GM18873 (cell line): ENCODE results near the gene NME3.

Source experiments
- ATAC-seq: cut with Tn5 transposase; IDR thresholded peaks from one replicate; pipeline ENCODE4 v1.9.1; 2021; ENCODE audit warnings: mild to moderate bottlenecking, moderate library complexity, moderate number of reproducible peaks; ENCODE audit not compliant: unreplicated experiment, low FRiP score

NME3 gene

DNA sequence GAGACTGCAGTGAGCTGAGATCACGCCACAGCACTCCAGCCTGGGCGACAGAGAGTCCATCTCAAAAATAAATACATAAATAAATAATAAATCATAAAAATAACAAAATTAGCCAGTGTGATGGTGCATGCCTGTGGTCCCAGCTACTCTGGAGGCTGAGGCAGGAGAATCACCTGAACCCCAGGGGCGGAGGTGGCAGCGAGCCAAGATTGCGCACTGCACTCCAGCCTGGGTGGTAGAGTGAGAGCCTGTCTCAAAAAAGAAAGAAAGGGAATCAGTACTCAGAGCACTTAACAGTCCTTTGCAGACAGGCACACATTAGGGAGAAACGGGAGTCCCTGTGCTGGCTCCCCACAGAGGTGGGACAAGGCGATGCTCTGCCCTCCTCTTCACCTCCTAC is 40.3 kb downstream of the NME3 start:
- no peak for ATAC-seq

DNA sequence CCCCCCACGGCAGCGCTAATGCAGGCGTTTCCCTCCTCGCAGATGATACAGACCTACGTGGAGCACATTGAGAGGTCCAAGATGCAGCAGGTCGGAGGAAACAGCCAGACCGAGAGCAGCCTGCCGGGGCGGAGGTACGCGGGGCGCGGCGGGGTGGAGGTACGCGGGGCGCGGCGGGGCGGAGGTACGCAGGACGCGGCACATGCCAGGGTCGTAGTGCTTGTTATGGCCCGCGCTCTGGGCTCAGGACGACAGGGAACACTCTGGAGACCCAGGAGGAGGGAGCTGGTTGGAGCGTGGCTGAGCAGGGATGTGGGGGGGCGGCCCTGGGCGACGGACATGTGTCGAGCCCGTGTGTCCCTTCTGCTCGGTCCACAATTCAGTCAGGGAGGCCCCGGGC is 41.9 kb downstream of the NME3 start:
- no peak for ATAC-seq

DNA sequence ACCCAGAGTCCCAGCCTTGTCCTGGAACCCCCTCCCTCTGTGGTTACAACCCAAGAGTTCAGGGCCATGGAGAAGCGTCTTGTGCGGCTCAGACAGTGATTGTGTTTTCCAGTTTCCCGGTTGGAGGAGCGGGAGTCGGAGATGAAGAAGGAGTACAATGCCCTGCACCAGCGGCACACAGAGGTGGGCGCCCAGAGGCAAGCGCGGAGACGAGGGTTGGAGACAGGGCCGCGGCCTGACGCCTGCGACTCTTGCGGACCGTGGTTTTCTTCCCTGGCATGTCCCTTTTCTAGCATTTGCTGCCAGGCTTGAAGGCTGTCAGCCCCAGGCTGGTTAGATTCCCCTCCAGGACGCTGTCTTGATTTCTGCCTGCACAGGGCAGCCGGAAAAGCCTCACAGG is 42.3 kb downstream of the NME3 start:
- no peak for ATAC-seq

GRCh38 chr16:1727651-1728624 is 43.4 kb downstream of the NME3 start:
- no peak for ATAC-seq

DNA sequence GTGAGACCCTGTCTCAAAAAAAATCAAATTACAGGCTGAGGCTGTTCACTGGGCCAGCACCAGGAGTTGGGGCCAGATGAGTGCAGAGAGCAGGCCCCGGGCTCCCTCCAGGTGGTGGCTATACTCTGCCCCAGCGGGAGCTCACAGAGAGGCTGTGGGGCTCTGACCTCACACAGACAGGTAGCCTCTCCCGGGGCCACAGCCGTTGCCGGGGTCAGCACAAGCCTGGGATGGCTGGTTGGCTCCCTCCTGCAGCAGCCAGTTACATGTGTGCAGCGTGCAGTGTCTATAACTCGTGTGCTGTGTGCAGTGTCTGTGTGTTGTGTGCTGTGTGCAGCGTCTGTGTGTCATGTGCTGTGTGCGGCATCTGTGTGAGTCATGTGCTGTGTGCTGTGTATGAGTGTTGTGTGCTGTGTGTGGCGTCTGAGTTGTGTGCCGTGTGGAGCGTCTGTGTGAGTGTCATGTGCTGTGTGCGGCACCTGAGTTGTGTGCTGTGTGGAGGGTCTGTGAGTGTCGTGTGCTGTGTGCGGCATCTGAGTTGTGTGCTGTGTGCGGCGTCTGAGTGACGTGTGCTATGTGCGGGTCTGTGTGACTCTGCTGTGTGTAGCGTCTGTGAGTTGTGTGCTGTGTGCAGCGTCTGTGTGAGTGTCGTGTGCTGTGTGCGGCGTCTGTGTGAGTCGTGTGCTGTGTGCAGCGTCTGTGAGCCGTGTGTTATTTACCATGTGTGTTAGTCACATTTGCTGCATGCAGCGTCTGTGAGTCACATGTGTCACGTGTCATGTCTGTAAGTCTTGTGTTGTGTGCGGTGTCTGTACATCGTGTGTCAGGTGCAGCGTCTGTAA is 44.5 kb downstream of the NME3 start:
- no peak for ATAC-seq

- ATAC-seq = no peak
These were observed 46.9 kb downstream of the NME3 start for GRCh38 chr16:1724491-1724890.

- no peak for ATAC-seq
These were observed 47.7 kb downstream of the NME3 start for GRCh38 chr16:1723450-1724147.

DNA sequence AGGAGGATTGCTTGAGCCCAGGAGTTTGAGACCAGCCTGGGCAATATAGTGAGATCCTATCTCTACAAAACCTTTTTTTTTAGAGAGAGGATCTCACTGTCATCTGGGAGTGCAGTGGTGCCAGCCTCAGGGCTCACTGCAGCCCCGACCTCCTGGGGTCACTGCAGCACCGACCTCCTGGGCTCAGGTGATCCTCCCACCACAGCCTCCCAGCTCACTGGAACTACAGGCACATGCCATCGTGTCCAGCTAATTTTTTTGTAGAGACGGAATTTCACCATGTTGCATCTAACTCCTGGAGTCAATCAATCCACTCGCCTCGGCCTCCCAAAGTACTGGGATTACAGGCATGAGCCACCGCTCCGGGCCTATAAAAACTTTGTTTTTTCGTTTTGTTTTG is 50.0 kb downstream of the NME3 start:
- no peak for ATAC-seq
